GM23338 (cell line): ENCODE data around the gene PDE4D.

Experiments used
- TF ChIP-seq, protein P1 (sequence below), 2 experiments: fragments of 200-600 bp in 1 of 2; sonication (generic) in 1 of 2; conservative IDR thresholded peaks; 2 replicates each; pipeline versions ENCODE4 v1.5.1 to v1.6.1; 2016 to 2017; ENCODE audit warnings: antibody characterized with exemption in 2 of 2, low read depth in 2 of 2, mild to moderate bottlenecking in 2 of 2, moderate library complexity in 1 of 2
- TF ChIP-seq, protein P2 (sequence below): IDR thresholded peaks from 2 replicates; pipeline ENCODE4 v1.6.1; 2016; ENCODE audit warnings: antibody characterized with exemption

DNA sequence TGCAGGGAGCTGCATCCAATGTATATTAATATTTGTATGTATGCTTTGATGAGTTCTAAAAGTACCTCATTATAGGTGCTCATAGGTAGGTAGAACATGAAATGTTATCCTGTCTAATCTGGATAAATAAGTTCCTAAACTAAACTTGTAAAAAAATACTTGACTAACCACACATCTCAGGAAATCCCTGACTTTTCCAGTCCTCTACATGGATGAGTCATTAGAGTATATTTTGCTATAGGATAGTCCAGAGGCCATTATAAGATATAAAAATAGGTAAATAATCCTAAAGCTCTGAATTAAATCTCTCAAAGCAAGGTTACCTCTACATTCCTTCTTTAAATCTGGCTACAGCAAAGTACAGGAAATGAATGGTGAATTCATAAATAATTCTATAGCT lies 906.3 kb downstream of the PDE4D start:
- TF ChIP-seq, protein P1, sequence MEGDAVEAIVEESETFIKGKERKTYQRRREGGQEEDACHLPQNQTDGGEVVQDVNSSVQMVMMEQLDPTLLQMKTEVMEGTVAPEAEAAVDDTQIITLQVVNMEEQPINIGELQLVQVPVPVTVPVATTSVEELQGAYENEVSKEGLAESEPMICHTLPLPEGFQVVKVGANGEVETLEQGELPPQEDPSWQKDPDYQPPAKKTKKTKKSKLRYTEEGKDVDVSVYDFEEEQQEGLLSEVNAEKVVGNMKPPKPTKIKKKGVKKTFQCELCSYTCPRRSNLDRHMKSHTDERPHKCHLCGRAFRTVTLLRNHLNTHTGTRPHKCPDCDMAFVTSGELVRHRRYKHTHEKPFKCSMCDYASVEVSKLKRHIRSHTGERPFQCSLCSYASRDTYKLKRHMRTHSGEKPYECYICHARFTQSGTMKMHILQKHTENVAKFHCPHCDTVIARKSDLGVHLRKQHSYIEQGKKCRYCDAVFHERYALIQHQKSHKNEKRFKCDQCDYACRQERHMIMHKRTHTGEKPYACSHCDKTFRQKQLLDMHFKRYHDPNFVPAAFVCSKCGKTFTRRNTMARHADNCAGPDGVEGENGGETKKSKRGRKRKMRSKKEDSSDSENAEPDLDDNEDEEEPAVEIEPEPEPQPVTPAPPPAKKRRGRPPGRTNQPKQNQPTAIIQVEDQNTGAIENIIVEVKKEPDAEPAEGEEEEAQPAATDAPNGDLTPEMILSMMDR (conservative IDR thresholded peaks at IDR 0.05; ENCODE audit: low read depth in 2 of 2): no peak
- TF ChIP-seq, protein P2, sequence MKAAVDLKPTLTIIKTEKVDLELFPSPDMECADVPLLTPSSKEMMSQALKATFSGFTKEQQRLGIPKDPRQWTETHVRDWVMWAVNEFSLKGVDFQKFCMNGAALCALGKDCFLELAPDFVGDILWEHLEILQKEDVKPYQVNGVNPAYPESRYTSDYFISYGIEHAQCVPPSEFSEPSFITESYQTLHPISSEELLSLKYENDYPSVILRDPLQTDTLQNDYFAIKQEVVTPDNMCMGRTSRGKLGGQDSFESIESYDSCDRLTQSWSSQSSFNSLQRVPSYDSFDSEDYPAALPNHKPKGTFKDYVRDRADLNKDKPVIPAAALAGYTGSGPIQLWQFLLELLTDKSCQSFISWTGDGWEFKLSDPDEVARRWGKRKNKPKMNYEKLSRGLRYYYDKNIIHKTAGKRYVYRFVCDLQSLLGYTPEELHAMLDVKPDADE: no peak
